GM18526 (cell line): ENCODE data around the gene GAPVD1.

Source experiments
- POLR2A ChIP-seq: IDR thresholded peaks from 3 replicates; pipeline ENCODE4 v1.6.1; 2011; ENCODE audit not compliant: insufficient read length; ENCODE audit errors: extremely low read depth

GAPVD1 gene

DNA sequence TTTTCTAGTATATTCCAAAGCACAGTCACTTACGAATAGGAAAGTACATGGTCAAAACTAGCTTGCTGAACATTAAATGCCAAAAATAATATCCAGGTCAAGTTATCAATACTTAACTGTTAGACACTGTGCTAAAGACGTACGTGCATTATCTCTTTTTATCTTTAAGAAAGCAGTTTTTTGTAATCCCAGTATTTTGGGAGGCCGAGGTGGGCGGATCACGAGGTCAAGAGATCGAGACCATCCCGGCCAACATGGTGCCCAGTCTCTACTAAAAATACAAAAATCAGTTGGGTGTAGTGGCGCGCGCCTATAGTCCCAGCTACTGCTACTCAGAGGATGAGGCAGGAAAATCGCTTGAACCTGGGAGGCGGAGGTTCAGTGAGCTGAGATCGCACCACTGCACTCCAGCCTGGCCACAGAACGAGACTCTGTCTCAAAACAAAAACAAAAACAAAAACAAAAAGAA lies 17.8 kb upstream of the GAPVD1 start:
- TF ChIP-seq POLR2A = no peak

DNA sequence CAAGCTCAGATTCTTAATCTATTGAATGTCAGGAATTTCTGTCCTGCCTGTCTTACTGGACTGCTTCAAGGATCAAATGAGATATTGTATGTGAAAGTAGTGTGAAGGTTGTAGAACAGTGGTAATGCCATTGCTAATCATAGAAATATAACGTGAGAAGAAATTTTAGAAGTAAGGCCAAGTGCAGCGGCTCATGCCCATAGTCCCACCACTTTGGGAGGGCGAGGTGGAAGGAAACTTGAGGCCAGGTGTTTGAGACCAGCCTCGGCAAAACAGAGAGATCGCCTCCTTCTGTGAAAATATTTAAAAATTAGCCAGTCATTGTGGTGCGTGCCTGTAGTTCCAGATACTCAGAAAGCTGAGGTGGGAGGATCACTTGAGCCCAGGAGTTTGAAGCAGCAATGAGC lies 15.4 kb upstream of the GAPVD1 start:
- TF ChIP-seq POLR2A = no peak

DNA sequence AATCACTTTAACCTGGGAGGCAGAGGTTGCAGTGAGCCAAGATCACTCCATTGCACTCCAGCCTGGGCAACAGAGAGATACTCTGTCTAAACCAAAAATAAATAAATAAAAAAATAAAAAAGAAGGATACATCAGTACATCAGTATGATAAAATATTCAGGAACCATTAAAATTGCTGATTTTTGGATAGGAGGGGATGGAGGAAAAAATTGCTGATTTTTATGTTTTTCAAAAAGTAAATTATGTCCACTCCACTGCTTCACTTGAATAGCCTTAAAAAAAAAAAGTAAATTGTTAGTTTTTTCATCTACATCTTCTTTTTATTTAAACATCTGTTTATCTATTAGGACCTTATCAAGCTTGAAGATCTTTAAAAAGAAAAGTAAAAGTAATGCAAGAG lies 7.4 kb upstream of the GAPVD1 start:
- TF ChIP-seq POLR2A = no peak

DNA sequence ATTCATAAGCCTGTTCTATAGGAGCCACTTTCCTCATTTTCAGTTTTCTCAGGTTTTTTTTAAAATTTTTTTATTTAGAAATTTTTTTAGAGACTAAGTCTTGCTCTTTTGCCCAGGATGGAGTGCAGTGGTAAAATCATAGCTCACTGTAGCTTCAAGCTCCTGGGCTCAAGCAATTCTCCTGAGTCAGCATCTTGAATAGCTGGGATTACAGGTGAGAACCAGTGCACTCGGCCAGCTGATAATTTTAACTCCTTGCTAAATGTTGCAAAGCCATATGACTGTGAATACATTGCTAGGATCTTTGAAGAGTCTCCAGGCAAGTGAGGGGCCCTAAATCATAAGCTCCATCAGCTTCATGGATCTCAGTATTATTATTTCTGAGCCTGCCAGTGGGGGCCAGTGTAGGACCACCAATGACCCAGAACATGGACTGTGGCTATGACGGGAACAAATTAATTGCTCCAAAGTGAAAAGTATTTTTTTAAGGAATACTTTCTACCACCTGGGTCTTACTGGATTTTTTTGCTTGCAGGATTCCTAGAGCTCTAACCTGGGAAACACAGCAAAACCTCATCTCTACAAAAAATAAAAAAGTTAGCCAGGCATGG lies 5.7 kb upstream of the GAPVD1 start:
- no peak for TF ChIP-seq POLR2A

DNA sequence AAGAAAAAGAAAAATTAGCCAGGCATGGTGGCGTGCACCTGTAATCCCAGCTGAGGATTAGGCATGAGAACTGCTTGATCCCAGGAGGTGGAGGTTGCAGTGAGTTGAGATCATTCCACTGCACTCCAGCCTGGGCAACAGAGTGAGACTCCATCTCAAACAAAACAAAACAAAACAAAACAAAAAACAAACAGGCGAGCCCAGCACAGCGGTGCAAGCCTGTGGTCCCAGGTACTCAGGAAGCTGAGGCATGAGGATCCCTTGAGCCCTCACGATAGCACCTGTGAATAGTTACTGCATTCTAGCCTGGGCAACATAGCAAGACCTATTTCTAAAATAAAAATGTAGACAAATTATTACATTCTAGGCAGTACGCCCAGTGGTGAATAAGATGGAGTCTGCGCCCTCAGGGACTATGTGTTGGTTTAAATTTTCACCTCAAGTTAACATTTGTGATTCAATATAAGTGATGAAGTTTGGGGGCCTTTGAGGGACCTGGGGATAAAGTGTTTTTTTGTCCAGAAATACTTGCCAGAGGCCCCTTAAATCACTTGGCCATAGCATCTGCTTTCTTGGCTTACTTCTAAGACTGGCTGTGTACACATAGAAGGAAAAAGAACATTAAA lies 3.4 kb upstream of the GAPVD1 start:
- no peak for TF ChIP-seq POLR2A

DNA sequence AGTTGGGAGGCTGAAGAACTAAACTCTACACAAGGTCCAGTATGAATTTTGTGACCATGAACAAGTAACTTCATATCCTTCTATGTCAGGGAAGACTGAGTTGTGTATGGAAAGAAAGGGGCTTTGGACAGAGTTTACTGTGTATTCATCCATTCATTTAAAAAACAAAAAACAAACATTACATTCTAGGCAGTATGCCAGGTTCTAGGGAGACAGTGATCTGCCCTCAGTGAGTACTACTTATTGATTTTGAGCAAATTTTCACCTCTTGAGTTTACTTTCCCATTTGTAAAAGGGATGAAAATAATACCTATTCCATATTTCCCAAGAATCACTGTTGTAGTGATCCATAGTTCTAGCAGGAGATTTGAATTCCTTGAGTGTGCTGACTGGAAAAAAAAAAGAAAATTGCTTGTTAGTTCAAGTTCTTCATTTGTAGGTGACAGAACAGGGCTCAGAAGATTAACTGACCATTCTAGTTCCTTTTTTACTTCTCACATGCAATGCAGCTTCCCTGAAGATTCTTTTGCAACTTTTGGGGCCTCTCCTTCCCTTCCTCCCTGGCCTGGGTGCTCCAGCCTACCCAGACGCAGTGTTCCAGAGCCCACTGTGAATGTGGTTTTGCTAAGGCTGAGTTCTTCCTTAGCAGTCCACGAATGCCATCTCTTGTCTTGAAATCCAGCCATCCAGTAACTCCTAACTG lies 2.6 kb upstream of the GAPVD1 start:
- no peak for TF ChIP-seq POLR2A

DNA sequence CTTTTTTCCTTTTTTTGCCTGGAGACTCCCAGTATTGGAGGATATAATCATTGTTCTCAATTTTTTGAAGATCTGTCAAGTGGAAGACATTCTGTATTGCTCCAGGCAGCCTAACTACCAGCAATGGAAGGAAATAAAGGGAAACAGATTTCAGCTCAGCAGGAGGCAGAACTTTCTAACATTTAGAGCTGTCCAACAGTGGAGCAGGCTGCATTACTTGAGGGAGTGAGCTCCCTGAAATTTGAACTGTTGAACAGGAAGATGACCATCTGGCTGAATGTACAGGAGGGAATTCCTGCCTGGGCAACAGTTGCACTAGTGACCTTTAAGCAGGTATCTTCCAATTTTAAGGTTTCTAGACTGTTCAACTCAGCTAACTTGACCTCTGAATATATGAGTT lies 1.1 kb upstream of the GAPVD1 start:
- TF ChIP-seq POLR2A = no peak

DNA sequence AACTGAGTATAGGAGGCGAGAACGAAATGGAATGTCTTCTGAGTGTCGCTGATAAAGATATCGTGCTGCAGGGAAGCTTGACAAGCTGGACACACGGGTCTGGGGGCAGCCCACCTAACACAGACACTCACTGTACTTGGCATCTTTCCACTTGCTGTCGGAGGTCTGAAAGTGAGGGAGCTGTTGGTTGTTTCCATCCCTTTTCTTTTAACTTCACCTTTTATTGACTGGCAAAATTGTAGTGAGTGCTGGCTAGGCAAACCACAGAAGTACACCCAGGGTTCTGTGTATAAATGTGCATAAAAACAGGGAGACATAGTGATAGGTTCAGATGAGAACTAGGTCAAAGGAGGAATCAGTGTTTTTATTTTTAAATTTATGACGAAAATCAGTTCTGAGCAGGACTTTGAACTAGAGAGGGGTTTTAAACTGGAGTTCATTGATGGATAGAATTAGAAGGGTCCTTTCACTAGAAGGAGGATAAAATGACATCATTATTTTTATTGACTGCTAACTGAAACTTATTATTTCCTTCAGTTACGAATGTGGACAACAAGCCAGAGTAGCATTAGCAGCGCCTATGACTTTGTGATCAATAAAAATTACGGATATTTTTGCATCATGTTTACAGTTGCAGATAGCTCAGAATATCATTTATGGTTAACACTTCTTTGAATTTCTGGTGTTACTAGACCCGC lies 817 bp downstream of the GAPVD1 start:
- TF ChIP-seq POLR2A = no peak

DNA sequence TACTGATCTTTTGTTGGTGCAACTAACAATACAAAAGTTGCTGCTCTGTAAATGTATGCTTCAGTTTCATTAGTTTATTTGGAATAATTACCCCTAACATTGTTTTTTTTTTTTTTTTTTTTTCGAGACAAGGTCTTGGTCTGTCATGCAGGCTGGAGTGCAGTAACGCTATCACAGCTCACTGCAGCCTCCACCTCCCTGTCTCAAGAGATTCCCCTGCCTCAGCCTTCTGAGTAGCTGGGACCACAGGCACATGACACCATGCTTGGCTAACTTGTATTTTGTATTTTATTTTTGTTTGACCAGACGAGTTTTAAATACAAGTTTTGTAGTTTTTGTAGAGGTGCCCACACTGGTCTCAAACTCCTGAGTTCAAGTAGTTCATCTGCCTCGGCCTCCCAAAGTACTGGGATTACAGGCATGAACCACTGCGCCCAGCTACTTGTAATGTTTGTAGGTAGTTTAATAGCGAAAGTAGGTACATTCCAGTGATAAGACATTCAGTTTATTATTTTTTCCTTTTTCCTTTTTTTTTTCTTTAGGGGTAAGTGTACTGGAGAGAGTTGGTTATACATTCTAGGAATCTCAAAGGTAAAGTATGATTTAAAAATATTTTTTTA lies 6.9 kb downstream of the GAPVD1 start:
- no peak for TF ChIP-seq POLR2A

DNA sequence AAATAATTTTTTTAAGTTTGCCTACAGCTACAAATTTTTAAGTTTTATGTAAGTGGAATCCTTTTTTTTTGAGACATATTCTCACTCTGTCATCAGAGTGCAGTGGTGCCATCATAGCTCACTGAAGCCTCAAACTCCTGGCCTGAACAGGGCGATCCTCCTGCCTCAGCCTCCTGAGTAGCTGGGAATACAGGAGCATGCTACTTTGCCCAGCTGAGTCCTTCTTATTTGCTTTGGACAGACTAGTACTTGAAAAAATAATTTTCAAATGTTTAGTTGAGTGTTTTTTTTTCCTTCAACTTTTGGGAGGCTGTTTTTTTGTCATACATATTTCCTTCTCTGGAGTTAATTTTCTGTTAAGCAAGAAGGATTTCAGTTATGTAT lies 7.4 kb downstream of the GAPVD1 start:
- TF ChIP-seq POLR2A = no peak

DNA sequence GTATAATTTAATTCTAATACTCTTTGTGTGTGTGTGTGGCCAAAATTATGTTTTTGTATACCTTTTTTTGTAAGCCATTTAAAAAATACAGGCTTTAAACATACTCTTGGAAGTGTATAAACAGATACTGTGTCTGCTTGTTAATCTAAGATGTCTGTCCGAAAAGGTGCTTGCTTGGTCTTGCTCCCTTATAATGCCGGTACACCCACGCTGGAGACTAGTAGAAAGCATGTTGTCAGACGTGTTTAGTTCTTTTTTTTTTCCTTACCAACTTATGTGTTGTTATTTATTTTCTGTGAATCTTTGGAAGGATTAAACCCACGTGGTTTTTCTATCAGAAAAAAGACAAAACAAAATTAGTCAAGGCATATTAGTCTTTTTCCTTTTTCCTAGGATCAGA lies 9.5 kb downstream of the GAPVD1 start:
- TF ChIP-seq POLR2A = no peak

DNA sequence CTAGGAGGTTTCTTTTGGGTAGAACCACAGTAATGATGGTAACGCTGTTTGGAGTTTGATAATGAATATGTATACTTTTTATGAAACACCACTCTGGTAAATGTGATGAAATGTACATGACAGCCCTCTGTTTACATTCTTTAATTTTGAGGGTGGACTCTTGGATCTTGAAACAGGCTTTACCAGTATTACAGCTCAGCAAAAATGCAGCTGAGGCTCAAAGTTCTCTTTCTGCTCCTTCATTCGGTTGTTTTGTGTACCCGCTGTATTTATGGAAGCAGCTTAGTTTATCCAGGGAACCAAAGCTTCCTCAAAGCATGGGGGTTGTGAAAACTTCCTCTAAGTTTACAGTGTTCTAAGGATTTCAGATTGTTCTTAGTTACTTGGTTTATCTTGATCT lies 11.1 kb downstream of the GAPVD1 start:
- TF ChIP-seq POLR2A = no peak

DNA sequence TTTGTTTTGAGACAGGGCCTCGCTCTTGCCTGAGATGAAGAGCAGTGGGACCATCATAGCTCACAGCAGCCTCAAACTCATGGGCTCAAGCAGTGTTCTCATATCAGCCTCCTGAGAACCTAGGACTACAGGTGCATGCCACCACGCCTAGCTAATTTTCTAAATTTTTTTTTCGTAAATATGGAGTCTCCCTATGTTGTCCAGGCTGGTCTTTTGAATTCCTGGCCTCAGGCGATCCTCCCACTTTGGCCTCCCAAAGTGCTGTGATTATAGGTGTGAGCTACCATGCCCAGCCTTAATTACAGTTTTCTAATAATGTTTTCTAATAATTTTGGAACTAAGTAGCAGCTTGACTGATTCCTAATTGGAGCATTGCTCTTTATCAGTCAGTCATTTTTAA lies 15.1 kb downstream of the GAPVD1 start:
- no peak for TF ChIP-seq POLR2A

DNA sequence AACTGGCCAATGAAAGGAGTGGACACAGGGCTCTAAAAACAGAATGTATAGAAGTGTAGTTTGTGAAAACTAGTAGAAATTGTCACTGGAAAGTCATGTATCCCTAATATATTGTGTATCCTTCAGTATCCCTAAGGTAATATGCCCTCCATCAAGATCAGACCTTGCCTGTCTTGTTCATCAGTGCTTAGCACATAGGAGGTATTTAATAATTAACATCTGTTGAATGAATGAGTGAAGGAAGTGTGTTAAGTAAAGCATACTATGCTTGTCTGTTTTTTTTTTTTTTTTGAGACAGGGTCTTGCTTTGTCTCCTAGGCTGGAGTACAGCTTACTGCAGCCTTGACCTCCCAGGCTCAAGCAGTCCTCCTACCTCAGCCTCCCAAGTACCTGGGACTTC lies 15.8 kb downstream of the GAPVD1 start:
- TF ChIP-seq POLR2A = no peak

DNA sequence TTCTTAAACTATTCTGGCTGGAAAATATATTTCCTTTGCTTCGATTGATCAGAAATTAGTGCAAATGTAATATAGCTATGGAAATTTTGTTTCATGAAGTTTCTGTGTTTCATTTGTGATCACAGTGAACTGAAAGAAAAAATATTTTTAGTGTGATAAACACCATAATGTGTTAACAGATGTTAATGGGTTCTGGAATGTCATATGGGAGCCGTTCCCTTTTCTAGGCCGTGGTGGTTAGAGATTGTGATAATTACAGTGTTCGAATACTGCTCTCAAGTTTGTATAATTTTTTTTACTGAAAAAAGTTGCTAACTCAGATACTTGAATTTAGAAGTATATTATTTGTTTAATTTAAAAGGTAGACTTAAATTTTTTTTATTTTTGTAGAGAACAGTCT lies 19.3 kb downstream of the GAPVD1 start:
- no peak for TF ChIP-seq POLR2A
